Limb (tissue), 2 donors: Measurements from ENCODE around the gene PRR15L.
"Not testable (repeated sequence)": the region's sequence is repeated elsewhere in the genome, so short reads cannot be mapped to it uniquely, and the experiment has no call there.

Experiments used
- DNase-seq, 2 donors: peaks; one replicate each; pipeline ENCODE4 v3.0.0-alpha.2; 2016; ENCODE audit errors: extremely low spot score in 2 of 2

The PRR15L gene

DNA sequence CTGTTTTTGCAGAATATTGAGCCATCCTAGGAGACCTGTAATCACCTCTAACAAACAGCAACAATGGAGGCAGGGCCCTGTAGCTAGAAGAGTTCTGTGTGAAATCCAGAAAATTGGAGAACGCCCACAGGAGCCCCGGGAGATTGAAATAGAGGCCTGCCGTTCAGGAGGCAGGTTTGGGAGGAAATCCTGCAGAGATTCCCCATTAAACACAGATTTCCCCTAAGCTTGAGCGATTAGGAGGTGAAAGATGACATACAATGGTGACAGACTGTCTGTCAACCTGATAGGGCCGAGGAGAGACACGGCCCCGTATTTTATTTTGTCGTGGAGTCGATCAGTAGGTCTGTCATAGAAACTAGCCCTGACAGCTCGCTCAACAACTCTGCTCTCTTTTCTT, 31.5 kb upstream of the PRR15L start:
- DNase-seq, result no peak

DNA sequence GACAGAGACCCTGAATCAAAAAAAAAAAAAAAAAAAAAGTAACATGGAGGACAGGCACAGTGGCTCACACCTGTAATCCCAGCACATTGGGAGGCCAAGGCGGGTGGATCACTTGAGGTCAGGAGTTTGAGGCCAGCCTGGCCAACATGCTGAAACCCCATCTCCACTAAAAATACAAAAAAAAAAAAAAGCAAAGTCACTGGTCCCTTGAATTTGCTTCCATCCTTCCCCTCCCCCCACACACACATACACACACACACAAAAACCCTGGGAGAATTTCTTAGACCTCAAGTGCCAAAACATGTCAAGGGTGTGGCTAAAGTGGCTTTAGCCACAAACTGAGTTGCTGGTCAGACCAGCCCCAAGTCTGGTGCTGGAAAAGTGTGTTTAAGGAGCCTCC, 30.8 kb upstream of the PRR15L start:
- not testable (repeated sequence) for DNase-seq

DNA sequence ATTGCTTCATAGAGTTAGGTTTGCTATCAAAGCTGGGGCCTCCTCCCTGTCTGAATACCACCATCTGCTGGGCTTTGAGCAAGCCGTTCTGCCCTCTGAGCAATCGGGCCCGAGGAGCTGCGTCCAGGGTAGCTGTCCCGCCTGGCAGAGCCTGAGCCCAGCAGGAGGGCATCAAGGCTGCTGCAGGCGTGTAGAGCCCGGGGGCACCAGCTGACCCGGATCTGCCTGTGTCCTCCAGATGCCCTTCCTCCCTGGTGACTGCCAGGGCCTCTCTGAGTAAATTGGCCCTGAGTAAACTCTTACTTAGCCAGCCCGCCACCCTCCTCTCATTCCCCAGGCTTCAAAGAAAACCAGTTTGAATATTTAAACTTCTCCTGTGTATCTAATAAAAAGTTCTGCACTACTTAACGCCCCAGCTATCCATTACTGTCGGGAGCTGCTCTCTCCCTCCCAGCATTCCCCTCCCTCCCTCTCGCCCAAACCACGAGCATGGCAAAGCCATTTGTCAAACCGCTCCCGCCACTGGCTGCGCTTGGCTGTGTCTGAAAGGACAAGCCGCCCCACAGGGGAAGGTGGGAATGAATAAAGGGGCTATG, 29.7 kb upstream of the PRR15L start:
- peak in 1 of 2 donors; percentile 66 for DNase-seq

DNA sequence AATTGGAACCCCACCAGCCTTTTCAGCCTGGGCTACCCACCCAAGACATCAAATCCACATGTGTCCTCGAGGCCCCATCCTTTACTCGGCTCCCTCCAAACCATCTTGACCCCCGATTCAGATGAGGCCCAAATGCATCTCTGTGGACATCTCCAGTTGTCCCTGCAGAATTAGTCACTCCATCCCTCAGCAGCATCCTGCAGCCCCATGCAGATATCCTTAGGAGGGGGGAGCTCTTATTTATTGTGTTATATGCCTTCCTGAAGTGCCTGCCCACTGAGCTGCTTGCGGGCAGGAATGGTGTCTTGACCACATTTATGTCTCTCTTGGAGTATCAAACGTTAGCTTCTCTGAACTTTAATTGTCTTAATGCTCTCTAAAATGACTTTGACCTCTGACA, 28.8 kb upstream of the PRR15L start:
- DNase-seq, result no peak

DNA sequence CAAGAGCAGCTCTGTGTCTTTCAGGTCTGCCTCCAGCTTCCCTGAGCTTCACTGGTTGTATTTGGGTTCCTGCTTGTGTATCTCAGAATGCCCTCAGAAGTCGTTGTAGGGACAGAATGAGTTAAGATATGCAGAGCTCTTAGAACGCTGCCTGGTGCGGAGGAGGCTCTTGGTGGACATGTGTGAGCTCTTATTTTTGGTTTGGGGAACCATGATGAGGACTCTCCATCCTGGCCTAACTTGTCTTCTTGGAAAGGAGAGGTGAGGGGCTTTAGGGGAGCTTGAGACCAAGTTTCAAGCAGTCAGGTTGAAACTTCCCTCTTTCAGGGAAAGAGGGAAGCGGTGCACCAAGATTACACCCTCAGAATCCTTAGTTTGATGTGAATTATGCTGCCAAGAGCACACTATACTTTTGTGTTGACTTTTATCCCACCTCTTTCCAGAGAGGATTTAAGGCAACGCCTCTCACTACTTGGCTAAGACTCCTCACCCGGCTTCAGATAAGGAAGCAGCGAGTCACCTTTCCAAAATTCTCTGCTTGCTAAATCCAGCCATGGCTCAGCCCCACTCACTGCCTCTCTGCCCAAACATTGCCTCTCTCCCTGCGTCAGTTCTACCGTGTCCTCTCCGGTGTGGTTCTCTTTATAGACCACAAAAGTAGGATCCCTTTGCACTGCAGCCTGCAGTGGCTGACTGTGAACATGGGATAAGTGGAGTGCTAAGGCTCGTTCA, 26.0 kb upstream of the PRR15L start:
- DNase-seq, result no peak

DNA sequence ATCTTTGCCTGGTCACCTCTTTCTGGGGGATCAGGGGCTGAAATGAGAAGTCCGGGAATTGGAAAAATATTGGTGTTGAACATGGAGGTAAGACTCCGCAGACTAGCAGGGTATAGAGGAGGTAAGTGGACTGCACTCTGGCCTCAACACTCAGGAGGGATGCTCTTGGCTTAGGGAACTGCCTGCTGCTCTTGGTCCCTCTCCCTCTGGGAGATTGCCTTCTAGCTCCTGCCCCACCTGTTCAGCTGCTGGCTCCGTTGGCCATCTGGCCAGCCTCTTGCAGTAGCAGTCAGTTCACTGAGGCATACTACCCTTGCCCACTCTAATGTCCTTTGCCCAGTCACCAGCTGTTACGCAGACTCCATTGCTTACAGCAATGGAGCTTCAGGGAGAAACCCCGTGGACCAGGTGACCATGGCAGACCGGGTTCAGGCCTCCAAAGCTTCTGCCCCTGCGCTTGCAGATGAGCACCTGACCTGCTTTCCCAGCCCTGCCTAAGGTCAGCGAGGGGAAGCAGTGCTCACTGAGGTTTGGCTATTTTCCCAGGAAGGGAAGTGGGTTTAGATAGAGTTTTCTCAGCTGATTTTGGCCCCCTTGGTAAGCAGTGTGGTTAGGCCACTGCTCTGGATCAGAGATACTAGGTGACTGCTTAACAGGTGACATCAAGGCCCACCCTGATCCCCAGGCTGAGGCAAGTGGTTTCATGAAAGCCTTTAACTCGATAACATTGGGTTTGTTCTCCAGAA, 25.1 kb upstream of the PRR15L start:
- DNase-seq, result no peak

DNA sequence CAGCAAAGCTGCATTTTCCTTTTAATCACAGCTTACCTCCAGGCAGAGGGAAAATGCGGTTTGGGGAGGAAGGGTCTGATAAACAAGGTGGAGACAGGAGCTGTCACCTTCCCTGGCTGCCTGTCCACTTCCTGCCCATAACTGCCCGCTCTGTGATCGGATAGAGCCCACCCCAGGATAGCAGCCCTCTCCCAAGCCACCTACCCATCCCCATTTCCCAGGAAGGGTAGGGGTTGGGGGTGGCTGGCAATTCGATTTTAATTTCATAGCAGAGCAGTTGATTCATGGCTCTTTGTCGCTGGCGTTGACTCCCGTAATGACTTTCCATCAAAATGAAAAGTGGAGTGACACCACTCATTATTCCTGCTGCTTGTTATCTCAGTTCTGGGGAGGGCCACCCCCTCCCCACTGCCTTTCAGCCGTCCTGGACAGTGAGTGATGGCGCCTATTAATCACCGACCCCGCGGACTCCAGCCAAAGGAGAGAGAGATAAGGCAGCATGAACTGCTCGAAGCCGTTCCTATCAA, 24.5 kb upstream of the PRR15L start:
- DNase-seq, result no peak

DNA sequence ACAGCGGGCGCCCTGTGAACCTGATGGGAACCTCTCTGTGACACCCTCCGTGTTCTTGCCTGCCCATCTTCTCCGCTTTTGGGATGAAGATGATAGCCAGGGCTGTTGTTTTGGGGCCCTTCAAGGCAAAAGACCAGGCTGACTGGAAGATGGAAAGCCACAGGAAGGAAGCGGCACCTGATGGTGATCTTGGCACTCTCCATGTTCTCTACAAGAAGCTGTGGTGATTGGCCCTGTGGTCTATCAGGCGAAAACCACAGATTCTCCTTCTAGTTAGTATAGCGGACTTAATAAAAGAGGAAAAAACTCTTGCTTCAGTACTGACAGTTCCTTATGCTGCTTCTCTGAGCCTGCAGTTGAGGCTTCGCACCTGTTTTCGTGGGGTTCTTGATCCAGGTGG, 23.8 kb upstream of the PRR15L start:
- DNase-seq, result no peak

DNA sequence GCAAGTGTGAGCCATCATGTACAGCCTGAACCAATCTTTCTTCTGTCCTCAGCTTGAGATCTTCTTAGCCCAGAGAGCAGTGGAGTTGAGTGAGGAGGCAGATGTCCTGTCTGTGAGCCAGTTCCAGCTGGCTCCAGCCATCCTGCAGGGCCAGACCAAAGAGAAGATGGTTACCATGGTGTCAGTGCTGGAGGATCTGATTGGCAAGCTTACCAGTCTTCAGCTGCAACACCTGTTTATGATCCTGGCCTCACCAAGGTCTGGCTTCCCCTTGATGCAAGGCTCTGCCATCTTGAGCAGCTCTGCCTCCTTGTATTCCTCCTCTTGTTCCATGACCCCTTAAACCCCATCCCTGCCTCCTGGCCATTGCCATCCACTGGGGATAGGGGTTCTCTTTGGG, 22.9 kb upstream of the PRR15L start:
- DNase-seq, result no peak

DNA sequence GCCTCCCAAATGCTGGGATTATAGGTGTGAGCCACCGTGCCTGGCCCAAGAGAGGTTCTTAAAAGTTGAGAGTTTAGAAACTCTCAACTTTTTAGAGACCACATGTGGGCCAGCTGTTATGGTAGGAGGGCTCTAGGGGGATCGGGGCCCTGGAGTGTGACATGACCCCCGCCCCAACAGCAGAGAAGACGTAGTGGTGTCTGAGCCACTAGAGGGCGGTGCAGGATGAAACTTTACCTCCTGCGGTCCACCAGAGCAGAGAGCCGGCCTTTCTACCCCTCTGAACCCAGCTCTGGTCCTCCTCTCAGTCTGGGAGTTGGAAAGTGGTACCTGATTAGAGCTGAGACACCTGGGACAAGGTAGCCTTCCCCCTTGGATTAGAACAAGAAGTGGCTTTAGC, 20.6 kb upstream of the PRR15L start:
- DNase-seq, result peak; percentile 72 to 80

DNA sequence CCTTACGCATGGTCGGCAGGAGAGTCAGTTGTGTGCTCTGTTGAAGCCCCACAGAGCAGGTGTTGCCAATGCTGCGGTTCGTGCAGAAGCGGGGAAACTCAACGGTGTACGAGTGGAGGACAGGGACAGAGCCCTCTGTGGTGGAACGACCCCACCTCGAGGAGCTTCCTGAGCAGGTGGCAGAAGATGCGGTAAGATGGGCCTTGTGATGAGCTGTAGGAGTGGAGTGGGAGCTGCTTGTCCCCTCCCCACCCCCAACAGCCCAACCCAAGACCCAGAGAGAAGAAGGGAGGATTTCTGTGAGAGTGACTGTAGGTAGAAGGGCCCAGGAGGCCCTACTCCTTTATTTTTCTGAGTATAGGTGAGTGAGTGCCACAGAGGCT, 18.1 kb upstream of the PRR15L start:
- no peak for DNase-seq

DNA sequence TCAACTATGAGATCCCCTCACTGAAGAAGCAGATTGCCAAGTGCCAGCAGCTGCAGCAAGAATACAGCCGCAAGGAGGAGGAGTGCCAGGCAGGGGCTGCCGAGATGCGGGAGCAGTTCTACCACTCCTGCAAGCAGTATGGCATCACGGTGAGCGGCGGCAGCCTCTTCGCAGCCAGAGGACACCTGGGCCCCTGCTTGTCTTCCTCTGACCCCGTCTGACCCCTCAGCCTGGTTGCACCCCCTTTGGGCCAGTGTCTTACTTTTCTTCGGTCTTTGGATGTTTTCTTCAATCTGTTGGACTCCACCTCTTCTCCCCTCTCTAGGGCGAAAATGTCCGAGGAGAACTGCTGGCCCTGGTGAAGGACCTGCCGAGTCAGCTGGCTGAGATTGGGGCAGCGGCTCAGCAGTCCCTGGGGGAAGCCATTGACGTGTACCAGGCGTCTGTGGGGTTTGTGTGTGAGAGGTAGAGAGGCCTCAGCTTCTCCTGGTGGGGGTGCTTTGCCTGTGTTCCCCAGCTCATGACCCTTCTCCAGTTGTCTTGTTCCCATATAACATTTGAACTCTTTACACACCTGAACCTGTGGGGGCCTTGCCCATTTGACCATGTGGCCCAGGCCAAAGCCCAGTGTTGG, 17.6 kb upstream of the PRR15L start:
- DNase-seq, result no peak

DNA sequence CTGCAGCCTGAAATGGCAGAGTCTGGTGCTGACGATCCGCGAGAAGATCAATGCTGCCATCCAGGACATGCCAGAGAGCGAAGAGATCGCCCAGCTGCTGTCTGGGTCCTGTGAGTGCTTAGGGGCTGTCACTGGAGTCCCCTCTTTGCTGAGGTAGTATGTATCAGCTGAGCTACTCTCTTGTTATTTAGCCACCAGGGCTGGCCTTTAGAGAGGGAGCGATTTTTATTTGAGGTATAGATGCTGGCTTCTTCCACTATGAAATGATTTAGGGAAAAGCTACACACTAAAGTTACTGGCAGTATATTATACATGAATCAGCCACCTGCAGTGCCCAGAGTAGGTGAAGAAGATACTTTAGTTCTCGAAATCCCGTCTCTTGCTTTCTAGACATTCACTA, 15.9 kb upstream of the PRR15L start:
- DNase-seq, result no peak

DNA sequence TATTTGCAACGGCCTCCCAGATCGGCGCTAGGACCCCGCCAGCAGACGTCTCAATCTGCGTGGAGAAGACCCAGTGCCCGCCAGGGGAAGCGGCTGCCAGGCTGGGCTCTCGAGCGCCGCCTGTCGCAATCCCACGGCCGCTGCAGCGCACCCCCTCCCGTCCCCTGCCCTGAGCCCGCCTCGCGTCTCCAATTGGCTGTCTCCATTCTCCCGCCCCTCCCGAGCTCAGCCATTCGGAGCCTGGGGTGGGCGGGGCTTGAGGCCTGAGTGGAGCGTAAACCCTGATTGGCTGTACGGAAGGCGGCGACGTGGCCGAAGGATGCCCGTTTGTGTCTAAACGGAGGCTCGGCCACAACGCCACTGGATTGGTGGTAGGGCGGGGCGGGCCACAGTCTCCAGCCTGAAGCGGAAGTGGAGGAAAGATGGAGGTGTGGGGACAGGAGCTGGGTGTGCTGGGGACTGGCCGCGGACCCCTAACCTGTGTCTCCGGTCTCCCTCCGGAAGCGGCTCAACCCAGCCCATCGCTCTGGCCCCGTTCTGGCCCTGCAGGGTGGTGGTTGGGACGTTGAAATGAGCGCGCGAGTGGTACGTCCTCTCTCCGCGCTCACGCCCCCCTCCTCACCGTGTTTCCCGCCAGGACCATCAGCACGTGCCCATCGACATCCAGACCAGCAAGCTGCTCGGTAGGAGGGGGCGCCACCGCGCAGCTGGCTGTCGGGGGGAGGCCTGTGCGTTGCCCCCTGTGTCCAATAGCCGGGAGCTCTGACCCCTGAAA, 13.2 kb upstream of the PRR15L start, which contains the start of gene CDK5RAP3:
CDK5RAP3 (plus strand) TSS at position 389 of the 775 bp plus-strand sequence; CDS start at position 423, 34 bp downstream.
- DNase-seq, result peak; percentile 99 to 100

DNA sequence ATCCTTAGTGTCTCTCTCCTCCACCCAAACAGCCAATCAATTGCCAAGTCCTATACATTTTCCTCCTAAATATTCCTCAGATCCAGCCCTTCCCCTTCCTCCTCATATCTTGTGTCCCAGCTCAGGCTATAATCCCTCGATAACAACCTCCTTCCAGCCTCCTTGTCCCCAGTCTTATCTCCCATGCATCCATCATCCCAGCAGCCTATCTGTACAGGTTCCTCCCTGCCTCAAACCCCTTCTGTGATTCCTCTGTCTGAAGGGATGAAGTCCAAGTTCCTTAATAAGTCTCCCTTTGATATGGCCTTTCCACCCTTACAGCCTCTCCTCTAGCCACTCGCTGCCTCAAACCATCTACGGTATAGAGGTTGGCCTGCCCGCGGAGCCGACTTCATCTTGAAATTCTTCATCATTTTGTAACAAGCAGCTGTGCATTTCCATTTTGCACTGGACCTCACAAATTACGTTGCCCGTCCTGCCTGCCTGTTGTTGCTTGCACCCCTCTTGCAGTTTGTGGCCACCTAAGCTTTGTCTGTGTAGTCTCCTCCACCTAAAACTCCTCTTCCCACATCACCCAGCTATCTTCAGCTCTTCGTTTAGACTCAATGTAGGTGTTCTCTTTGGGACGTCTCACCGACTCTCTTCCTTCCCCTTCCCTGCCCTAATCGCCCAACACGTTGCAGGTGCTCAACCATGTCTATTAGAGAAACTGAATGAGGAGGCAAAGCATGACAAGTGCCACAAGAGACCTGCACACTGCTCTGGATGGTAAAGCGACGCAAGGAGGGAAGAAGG, 12.4 kb upstream of the PRR15L start:
- no peak for DNase-seq

DNA sequence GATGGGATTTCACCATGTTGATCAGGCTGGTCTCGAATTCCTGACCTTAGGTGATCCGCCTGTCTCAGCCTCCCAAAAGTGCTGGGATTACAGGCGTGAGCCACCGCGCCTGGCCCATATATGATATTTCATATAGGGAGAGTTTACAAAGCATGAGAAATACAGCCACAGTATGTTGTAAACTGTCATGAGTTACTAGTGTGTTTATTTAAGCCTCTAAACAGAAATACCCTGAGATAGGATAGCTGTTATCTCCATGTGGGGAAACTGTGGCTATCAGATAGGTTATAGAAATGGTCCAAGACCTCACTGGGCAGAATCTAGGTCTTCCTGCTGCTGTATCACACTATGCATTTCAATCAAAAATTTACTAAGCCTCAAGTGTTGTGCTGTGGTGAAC, 11.2 kb upstream of the PRR15L start:
- DNase-seq, result no peak

DNA sequence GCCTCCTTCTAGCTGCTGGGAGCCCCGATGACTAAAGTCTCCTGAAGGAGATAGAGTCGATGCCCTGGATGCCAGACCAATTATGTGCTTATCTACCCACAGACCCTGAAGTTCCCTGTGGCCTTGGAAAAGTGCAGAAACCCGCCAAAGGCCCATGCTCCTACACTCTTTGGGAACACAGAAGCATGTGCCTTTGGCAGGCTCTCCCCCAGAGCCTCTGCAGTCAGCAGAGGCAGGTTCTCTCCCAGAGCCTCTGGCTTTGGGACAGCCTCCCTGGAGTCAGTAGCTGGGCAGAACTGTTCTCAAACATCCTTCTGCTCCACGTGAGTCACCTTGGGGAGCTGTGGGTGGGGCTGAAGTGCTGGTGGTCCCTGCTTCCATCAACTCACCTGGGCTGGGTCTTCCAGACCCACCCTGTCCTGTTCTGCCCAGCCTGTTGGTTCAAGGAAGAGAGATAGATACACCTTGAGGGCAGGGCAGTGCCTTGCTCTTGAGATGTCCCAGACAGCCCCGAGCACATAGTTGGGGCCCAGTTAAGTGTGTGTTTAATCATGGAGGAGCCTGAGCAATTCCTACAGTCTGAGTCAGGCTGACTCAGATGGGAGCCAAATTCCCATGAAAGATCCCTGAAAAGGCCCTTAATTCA, 10.0 kb upstream of the PRR15L start:
- no peak for DNase-seq

DNA sequence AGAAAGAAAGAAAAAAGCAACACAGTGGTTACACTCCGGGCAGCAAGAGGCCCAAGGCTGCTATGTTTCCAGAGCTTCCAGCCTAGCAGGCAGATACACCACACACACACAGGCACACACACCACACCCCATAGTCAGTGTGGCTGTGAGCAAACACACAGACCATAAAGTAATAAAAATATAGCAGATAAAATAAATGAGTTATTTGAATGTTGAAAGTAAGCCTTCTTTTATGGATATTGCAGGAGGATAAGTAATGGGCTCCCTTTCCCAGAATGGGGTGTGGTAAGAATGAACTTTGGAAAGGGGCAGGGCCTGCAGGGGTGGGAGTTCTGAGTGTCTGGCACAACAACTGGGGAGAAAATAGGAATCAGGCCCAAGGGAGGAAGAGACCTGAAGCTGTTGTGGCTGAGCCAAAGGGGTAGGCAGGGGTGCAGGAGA, 8.4 kb upstream of the PRR15L start:
- DNase-seq, result no peak

DNA sequence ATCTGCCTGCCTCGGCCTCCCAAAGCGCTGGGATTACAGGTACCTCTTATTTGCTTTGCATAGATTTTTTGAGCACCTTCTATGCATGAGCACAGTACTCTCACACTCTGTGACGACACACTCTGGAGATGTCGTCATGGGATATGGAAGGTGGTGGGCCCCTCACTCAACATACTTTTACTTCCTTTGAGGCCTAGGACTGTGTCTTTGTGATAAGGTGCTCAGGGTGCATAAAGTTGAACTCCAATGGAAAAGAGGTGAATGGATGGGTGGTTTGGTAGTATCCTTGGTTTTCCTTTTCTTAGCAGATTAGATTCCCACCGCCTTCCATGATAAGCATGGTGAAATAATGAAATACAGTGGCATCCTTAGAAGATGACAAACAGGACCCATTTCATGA, 7.2 kb upstream of the PRR15L start:
- DNase-seq, result no peak

DNA sequence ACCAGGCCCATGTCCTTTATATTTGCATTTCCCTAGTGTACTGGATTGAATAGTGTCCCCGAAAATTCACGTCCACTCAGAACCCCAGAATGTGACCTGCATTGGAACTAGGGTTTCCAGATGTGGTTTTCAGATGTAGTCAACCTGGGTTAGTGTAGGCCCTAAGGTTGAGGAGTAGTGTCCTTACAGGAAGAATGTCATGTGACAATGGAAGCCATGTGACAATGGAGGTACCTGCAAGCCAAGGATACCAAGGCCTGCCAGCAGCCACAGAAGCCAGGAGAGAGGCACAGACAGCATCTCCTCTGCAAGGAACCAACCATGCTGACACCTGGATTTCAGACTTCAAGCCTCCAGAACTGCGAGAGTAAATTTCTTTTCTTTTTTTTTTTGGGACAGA, 5.2 kb upstream of the PRR15L start:
- DNase-seq, result no peak
